T-helper 1 cell treated with Interleukin-12 subunit alpha and Interleukin-12 subunit beta and Interleukin-4 antibody, amounts not matched to agents 30 ng/mL and 1 ng/mL, for 36 hours (primary cell): ENCODE data around the gene CDC20B. TPM values are rescaled to one million over a fixed set of nuclear protein-coding genes. Genes with fewer than 3 reads are reported as not detected.
"Not testable (repeated sequence)": the region's sequence is repeated elsewhere in the genome, so short reads cannot be mapped to it uniquely, and the experiment has no call there.

Source experiments
- intact Hi-C: fragments of 100-400 bp; cut with micrococcal nuclease; formaldehyde crosslinking; loops from one replicate; pipeline ENCODE4 v1.15.1; 2024
- total RNA-seq: library from RNA; stranded (reverse); gene quantifications from 2 replicates; pipeline ENCODE4 v1.2.3, GENCODE V29; 2022

CDC20B gene
- total RNA-seq, 1 donor from 2014 or later = 0.12 TPM

DNA sequence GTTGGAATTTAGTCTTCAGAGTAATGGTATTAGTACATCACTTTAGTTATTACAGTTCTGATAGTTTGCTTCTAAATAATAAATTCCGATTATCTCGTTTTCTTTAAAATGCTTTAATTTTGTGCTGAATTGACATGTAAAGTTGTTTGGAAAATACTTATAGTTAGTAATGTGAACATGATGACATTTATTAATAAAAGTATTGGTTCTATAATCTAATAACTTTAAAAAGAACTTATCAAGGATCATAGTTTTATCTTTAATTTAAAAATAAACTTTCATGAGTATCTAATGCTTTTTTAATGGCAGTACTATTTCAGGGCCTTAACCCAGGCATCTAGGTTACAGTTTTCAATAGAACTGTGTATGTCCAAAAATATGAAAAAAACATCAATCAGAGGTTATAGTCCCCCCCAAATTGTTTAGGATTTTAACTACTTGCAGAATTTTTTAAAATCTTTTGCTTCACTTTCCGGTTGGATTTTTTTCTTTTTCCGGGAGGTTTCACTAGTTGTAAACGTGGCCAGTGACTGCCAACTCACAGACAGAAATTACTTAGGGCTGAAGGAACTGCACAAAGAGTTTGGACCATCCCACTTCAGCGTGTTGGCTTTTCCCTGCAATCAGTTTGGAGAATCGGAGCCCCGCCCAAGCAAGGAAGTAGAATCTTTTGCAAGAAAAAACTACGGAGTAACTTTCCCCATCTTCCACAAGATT lies 12.3 kb downstream of the CDC20B start:
- intact Hi-C loops = no loop called here

DNA sequence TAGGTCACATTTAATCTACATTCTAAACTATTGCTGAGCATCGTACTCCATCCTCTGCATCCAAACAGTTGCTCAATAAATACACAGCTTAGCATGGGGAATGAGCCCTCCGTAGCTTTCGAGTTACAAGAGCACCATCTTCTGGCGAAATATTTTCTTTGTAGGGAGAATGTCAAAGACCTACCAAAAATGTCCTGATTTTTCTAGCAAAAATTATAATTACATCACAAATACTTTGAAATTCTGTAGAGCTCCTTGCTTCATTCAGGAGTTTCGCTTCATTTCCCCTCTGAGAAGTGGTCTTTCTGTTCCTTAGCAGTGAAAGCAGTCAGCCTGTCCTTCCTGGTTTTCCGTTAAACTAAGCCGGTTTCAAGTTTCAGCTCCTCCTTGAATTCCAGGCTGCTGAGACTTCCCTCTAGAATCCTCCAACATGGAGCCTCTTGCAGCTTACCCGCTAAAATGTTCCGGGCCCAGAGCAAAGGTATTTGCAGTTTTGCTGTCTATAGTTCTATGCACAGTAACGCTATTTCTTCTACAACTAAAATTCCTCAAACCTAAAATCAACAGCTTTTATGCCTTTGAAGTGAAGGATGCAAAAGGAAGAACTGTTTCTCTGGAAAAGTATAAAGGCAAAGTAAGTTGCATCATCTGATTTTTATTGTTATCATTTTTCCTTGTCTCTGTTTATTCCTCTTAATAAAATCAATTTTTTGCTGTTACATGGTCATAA lies 13.0 kb downstream of the CDC20B start, which contains the start of gene GPX8:
Gene GPX8 (plus strand): TSS at position 409 of the 730 bp plus-strand sequence. CDS start 22 bp downstream, at position 431.
- intact Hi-C loops = loop anchor here (1.0 kb wide), 6 partner anchors 14 to 643 kb away; partner anchors contain the start of gene SNX18

DNA sequence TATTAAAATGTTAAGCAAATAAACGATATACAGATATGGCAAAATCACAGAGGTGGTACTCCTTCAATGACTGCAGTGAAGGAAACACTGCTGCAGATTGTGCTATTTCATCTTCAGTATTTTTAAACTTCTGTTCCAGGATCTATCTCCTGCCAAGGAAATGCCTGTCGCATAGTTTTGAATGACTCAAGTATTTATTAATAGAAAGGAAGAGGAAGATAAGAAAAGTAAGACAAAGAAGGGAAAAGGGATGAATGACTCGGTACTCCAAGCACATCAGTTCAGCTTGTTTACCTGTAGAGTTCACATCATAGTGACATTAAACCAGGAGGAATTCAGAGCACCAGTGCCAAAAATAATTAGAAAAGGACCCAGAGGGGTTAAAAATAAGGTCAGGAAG lies 18.1 kb downstream of the CDC20B start:
- intact Hi-C loops = no loop called here

DNA sequence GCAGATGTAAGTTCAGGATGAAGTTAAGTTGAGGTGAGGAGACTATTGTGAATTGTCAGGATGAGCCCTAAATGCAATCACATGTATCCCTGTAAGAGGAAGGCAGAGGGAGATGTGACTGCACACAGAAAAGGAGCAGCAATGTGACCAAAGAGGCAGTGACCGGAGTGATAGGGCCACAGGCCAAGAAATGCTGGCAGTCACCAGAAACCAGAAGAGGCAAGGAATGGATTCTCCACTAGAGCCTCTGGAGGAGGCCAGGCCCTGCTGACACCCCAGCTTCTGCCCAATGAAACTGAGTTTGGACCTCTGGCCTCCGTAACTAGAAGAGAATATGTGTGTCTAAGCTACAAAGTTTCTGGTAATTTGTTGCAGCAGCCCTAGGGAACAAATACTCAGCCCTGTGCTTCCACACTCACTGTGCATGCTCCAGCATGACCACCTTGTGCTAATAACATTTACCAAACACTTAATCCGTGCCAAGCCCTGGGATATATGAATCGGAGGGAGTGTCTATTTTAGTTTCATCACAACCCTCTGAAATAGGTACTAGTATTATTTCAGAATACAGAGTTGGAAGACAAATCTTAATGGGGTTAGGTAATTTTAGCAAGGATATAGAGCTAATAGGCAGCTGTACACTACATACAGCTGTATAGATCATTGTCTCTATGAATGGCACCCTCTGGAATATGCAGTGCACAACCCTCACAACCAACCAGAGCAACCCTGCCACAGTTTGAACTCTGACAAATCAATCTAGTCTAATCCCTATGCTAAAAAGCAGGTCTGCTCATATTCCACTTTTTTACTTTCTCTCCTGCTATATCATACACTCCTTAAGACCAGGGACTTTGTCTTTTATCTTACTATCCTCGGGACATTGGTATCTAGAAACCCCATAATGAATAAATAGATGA lies 20.8 kb downstream of the CDC20B start:
- intact Hi-C loops = no loop called here

DNA sequence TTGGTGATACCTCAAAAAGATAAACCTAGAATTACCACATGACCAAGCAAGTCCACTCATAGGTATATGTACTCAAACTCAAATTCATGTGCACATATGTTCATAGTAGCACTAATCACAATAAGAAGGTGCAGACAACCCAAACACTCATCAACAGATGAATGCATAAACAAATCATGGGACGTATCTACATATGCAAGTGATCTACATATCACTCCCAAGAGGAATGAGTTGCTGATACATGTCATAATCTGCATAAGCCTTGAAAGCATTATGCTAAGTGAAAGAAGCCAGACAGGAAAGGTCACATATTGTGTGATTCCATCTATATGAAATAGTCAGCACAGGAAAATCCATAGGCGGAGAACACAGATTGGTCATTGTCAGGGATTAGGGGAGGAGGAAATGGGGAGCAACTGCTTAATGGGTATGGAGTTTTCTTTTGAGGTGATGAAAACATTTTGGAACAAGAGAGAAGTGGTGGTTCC lies 23.6 kb downstream of the CDC20B start:
- intact Hi-C loops = loop anchor here (10.0 kb wide), 1 partner anchor 535 kb away; no protein-coding TSS in a partner anchor

DNA sequence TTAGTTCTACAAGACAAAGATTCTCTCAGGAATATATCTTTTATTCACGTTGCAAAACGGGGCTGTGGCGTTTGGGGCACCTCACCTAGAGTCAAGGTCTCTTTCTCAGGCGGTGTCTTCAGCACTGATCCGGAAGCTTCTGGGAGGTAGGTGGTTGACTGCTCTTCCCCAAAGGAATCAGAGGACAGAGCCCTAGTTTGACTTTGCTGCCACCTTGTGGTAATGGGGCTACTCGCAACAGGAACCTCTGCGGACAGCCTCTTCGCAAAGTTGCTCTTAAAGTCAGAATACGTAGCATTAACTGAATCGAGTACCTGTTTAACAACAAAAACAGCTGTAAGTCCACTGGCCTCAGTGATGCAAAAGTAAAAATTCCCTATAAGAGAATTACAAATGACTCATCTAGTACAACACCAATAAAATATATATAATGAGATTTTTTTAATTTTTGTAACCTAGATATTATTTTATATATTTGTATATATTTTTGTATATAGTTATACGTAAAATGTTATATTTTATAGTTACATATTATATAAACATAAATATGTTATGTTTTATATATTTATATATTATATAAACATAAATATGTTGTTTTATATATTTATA lies 26.3 kb downstream of the CDC20B start:
- intact Hi-C loops = loop anchor here (1.0 to 10.0 kb wide), 14 partner anchors 13 to 903 kb away; partner anchors contain the start of genes CDC20B, GZMA and SNX18

DNA sequence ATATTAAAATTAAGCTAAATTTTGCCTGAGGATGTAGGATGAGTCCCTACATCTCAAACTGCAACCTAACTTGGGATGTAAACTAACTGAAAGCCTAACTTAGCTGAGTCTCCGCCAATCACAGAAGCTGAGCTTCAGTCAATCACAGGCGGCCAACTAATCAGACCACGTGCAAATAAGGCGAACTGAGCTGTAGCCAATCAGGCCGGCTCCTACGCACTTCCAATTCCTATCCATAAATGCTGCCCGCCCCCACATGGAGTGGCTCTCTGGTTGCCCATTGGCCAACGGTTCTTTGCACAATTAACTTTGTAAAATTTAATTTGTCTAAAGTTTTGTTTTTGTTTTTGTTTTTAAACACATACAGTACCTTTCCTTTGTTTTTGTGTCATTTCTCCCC lies 26.9 kb downstream of the CDC20B start:
- intact Hi-C loops = loop anchor here (1.0 to 10.0 kb wide), 14 partner anchors 13 to 903 kb away; partner anchors contain the start of genes CDC20B, GZMA and SNX18

DNA sequence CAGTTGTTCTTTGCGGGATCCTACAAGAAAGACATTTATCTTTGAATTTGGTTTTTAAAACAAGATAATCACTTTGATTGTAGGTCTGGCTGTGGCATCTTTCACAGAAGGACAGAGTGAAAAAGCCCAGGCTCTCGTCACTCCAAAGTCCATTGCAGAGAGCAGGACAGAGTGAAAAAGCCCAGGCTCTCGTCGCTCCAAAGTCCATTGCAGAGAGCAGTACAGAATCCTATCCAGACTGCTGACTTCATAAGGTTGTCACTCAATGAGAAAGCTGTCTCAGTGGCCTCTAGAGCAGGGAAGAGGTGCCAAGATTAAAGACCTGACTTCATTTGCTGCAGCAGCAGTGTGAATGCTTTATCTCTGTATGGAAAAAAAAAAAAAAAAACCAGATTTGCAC lies 29.4 kb downstream of the CDC20B start:
- intact Hi-C loops = loop anchor here (10.0 kb wide), 1 partner anchor 529 kb away; no protein-coding TSS in a partner anchor

DNA sequence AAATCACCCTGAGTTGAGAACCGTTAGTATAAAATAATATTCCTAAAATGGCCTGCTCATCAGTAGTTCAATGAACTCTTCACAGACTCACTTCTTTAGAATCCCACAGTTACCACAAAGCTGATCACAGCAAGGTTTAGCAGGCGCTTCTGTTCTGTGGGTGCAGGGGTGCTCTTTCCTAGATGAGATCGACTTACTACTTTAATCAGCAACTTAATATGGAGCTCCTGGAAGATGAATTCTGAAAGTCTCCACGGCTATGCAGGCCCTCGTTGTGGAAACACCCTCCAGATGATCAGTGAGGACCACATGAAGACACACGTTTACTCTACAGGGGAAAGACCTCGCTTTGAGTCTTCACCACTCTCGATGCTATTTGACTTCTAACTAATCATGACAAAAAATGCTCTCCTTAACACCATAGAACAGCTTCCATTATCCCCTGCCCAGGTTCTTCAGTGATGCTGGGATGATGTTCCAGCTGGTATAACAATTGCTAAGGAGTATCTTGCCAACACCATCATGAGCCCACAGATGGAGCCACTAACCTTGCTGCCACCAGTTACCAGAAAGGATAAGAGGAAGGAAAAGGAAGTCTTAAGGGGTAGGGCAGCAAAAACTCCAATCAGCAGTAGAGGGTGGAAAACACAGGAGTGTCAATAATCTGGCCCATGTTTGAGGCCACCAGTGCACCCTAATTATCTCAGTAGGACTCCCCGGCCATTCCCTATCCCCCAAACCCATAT lies 30.9 kb downstream of the CDC20B start:
- intact Hi-C loops = loop anchor here (10.0 kb wide), 1 partner anchor 527 kb away; no protein-coding TSS in a partner anchor

DNA sequence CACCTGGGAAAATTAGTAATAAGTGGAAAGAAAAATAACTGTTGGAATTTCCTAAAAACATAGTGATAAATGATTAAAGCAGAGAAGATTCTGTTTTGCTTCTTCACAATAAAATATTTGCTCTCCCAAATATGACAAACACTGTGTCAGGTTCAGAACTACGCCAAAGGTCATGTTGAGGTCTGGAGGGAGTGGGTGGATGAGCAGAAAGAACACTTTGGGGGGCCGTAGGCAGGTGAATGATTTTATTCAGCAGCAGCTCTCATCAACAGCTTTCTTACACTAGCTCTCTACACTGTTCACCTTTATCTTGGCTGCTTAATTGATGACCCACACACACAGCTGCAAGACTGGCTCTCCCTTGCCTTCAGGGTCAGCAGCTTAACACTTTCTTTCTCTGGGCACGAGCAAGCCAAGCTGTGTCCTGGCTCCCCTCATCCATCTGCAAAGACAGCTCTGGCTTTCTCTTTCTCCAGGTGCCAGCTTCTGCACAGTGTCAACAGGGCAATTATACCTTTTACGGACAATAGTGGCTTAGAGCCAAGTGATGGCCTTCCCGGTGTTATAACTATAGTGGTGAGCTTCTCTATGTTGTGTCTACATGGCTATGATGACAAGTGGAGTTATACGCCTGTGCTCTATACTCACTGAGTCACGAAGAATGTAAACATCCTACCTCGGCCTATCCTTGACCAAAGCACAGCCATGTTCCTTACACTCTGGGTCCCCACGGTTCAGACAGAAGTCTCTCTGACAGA lies 31.9 kb downstream of the CDC20B start:
- intact Hi-C loops = loop anchor here (10.0 kb wide), 1 partner anchor 526 kb away; no protein-coding TSS in a partner anchor

DNA sequence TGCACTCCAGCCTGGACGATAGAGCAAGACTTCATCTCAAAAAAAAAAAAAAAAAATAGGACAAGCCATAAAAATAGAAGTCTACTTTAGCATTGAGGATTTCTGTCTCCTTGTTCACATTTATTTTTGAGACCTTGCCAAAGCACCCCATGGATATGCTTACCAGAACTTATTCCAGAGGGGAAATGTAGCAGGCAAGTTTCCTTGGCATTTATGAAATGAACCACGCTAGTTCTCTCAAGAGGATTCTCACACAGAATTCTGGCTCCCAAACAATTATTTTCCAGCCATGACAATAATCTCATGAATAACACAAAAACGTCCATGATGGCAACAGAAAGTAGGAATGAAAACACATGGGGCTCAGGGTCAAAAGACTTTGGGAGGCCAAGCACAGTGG lies 36.5 kb downstream of the CDC20B start:
- intact Hi-C loops = no loop called here

DNA sequence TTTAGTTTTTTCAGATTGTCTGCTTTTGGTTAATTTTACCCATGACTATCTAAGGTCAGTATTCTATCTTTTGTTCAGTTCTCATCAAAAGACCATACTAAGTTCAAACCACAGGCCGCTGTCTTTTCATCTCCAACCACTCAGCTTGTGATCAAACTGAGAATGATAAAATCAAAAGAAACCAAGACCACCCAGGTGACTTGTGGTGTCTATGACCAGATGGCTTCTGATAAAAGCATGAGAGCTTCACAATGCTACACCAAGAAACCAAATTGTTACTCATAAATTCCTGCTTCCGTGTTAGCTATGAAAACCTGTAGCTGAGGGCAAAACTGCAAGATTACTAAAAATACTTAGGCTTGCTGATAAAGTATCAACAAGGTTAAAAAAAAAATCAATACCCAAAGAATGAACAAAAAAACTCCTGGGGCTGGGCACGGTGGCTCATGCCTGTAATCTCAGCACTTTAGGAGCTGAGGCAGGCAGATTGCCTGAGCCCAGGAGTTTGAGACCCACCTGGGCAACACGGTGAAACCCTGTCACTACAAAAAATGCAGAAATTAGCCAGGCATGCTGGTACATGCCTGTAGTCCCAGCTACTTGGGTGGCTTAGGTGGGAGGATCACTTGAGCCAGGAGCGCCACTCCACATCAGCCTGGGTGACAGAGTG lies 38.8 kb downstream of the CDC20B start:
- intact Hi-C loops = no loop called here

DNA sequence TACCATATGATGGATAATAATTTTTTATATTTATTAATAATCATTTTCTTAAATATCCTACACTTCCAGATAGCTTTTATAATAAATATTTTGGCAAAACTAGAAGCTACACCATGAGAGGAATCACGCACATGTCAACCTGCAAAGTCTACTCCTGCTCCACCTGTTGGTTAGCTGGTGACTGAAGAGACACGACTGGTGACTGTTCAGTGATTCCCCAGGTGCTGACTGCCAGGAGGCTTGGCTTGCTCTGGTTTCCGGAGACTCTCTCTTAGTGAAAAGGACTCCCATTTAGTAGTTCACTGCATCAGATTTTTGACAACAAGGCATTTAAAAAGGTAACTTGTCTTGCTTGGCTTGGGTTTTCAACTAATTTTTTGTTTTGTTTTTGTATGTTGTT lies 49.6 kb downstream of the CDC20B start:
- intact Hi-C loops = no loop called here

DNA sequence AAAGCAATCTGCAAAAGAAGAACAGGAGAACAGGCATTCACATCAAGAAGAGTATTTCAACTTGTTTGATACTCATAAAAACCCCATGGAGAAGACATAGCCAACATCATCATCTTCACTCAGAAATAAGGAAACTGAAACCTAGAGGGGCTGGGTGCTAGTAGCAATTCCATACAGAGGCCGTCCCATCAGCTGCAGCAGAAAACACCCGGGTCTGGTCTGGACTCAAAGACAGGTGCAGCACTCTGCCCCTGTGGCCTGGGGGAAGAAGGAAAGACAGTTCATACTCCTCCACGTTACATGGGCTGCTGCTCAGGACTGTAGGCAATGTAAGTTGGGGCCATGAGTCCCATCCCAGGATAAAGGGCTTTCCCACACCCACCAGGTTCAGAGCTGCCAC lies 58.9 kb downstream of the CDC20B start:
- intact Hi-C loops = no loop called here

DNA sequence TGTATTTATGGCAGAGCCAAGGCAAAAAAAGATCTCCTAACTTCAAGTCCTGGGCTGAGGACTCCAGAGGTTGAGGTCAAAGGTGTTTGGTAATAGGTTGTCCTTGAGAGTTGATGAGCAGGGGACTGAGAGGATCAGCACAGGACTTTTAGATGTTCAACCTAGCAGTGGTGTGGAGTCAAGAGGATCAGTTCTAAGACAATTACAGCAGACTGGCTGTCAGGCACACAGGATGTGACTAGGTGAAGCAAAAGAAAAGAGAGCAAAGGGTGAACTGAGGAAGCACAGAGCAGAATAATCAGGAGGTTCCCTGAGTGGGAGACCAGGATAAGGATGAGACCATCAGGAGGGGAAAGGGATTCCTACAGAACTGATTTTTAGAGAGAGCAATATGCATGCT lies 59.6 kb downstream of the CDC20B start:
- intact Hi-C loops = loop anchor here (1.0 kb wide), 1 partner anchor 9 kb away; no protein-coding TSS in a partner anchor

DNA sequence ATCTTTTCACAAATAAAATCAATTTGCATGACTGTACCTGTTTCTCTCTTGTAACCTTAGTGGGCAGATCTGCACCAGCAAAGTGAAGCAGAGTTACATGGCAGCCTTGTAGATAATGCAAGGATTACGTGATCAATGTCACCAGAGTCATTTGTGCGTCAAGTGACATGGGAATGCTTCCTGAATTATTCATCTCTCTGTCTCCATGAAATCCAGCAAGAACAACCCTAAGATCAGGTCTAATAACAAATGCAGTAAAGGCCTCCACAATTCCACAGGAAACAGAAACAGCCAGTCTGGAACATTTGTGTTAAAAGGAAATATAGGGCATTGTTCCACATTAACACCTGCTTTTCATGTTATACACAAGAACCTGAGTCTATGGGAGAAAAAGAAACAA lies 62.8 kb downstream of the CDC20B start:
- intact Hi-C loops = no loop called here

DNA sequence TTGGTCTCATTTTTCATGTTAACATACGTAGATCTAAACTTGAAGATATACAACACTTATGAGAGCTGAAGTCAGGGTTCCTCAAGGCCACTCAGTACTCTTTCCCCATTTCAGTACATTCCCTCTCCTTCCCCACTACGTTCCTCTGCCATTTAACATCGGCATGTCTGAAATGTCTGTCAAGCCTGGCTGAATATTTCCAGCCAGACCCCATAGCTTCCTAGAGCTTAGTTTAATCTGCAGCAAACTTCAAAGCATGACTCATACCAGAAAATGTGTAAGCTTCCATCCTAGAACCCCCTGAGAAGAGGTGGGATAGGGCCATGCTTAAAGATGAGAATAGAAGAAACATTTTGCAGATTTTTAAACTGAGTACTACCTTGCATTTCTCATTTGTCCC lies 64.3 kb downstream of the CDC20B start:
- intact Hi-C loops = no loop called here

DNA sequence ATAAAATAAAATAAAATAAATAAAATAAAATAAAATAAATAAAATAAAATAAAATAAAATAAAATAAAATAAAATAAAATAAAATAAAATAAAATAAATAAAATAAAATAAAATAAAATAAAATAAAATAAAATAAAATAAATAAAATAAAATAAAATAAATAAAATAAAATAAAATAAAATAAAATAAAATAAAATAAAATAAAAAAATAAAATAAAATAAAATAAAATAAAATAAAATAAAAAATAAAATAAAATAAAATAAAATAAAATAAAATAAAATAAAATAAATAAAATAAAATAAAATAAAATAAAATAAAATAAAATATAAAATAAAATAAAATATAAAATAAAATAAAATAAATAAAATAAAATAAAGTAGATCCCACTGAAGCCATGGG lies 67.0 kb downstream of the CDC20B start:
- intact Hi-C loops = not testable (repeated sequence)
